ENCODE results near the gene RAP1B.
"Not testable (repeated sequence)": the region's sequence is repeated elsewhere in the genome, so short reads cannot be mapped to it uniquely, and the experiment has no call there.

RAP1B gene

GRCh38 chr12:68636268-68636667 is 25.6 kb downstream of the RAP1B start:
- H3K27me3 Mint-ChIP-seq = no peaks in the 10 kb centered on the region
- H3K4me1 Mint-ChIP-seq (ENCODE audit: low read depth) = peaks cover 91% of the 10 kb centered on the region
- peak overlapping the region; percentile 72 for H3K27ac Mint-ChIP-seq
- peak overlapping the region; percentile 23 for H3K4me3 Mint-ChIP-seq
- no peaks in the 10 kb centered on the region for H3K9me3 Mint-ChIP-seq (ENCODE audit: low read depth)
- H3K36me3 Mint-ChIP-seq = peaks cover 3% of the 10 kb centered on the region

DNA sequence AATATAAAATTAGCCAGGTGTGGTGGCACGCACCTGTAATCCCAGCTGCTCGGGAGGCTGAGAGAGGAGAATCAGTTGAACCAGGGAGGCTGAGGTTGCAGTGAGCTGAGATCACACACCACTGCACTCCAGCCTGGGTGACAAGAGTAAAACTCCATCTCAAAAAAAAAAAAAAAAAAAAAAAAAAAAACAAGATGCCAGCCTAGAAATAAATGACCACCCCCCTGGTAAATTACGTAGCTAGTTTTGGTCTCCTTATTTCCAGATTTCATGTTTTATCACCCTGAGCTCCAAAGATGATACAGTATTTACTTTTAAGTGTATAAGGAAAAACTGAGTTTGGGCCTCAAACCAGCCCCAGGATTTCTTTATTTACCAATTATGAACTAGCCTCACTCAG is 26.7 kb downstream of the RAP1B start:
- H3K4me3 Mint-ChIP-seq = peak overlapping the region; percentile 64
- peak overlapping the region; percentile 82 for H3K27ac Mint-ChIP-seq
- H3K9me3 Mint-ChIP-seq (ENCODE audit: low read depth); H3K36me3 Mint-ChIP-seq; H3K27me3 Mint-ChIP-seq: not testable (repeated sequence)
- peaks cover 95% of the 10 kb centered on the region for H3K4me1 Mint-ChIP-seq (ENCODE audit: low read depth)

DNA sequence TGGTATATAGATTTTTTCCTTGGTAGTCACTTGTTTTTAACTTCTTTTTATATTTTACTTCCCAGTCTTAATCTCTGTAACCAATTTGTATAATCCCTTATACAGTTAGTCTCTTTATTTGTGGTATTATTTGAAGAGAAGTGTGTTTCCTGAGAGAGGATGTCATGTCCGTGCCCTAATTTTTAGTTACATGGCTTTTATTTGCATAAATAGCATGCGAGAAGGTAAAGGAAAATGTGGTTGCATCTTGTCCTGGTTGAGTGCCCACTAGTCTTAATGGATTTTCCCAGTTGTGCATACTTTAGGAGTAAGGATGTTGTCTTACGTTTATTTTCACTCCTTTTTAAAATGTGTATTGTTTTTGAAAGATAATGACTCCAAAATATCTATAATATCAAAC is 27.5 kb downstream of the RAP1B start:
- H3K4me1 Mint-ChIP-seq (ENCODE audit: low read depth) = peaks cover 95% of the 10 kb centered on the region
- no peaks in the 10 kb centered on the region for H3K27me3 Mint-ChIP-seq
- peak overlapping the region; percentile 64 for H3K4me3 Mint-ChIP-seq
- no peaks in the 10 kb centered on the region for H3K9me3 Mint-ChIP-seq (ENCODE audit: low read depth)
- H3K36me3 Mint-ChIP-seq = peaks cover 5% of the 10 kb centered on the region
- H3K27ac Mint-ChIP-seq = peak overlapping the region; percentile 82

- H3K4me1 Mint-ChIP-seq (ENCODE audit: low read depth) = peaks cover 92% of the 10 kb centered on the region
- H3K36me3 Mint-ChIP-seq = peaks cover 6% of the 10 kb centered on the region
- no peaks in the 10 kb centered on the region for H3K9me3 Mint-ChIP-seq (ENCODE audit: low read depth)
- peak overlapping the region; percentile 55 for H3K4me3 Mint-ChIP-seq
- H3K27ac Mint-ChIP-seq = peak overlapping the region; percentile 74
- no peaks in the 10 kb centered on the region for H3K27me3 Mint-ChIP-seq
These were observed 28.2 kb downstream of the RAP1B start for GRCh38 chr12:68638721-68639395.

DNA sequence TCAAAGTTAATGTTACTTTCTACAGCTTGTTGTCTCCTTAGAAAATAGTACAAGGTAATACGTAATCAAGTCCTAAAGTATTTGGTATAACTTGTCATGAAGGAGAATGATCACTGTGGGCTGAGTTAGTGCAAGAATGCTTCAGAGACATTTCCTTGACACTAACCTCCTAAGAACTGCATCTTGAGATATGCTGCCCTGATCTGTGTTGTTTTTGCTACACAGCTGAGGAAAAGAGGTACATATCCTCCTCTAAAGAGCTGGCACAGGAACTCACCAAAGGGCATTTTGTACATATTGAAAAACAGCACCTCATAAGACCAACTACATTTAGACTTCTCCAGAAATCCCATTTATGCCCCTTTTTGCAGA is 28.7 kb downstream of the RAP1B start:
- Mint-ChIP-seq H3K4me1 (ENCODE audit: low read depth) (peaks cover 91% of the 10 kb centered on the region), H3K4me3 (peak overlapping the region; percentile 55), H3K9me3 (ENCODE audit: low read depth) (no peaks in the 10 kb centered on the region), H3K27me3 (no peaks in the 10 kb centered on the region), H3K36me3 (peaks cover 8% of the 10 kb centered on the region), H3K27ac (peak overlapping the region; percentile 74)

- Mint-ChIP-seq H3K27ac (peak overlapping the region; percentile 74), H3K9me3 (ENCODE audit: low read depth) (no peaks in the 10 kb centered on the region), H3K4me1 (ENCODE audit: low read depth) (peaks cover 90% of the 10 kb centered on the region), H3K4me3 (peak overlapping the region; percentile 55), H3K27me3 (no peaks in the 10 kb centered on the region), H3K36me3 (peaks cover 10% of the 10 kb centered on the region)
These were observed 30.4 kb downstream of the RAP1B start for GRCh38 chr12:68641138-68641537.

- no peaks in the 10 kb centered on the region for H3K27me3 Mint-ChIP-seq
- peaks cover 78% of the 10 kb centered on the region for H3K4me1 Mint-ChIP-seq (ENCODE audit: low read depth)
- peak overlapping the region; percentile 68 for H3K27ac Mint-ChIP-seq
- no peak overlapping the region for H3K4me3 Mint-ChIP-seq
- H3K36me3 Mint-ChIP-seq = peaks cover 18% of the 10 kb centered on the region
- H3K9me3 Mint-ChIP-seq (ENCODE audit: low read depth) = no peaks in the 10 kb centered on the region
These were observed 35.8 kb downstream of the RAP1B start for GRCh38 chr12:68646484-68646883.

GRCh38 chr12:68647507-68647906 is 36.8 kb downstream of the RAP1B start:
- H3K9me3 Mint-ChIP-seq (ENCODE audit: low read depth) = no peaks in the 10 kb centered on the region

DNA sequence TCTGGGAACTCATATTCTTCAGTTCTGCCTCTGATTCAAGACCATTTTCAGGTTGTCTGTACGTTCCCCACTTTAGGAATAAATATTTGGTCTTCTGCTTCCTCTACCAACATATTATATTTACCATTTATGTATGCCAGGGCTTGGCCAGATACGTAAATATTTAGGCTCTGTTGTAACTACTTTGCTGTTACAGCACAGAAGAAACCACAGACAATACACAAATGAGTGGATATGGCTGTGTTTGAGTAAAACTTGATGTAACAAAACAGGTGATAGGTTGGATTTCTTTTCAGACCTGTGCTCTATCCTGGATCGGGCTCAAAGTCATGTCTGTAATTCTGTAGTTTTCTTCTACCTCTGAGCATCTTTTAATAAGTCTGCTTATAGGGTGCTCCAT is 37.5 kb downstream of the RAP1B start:
- peak overlapping the region; percentile 90 for H3K27ac Mint-ChIP-seq
- peaks cover 16% of the 10 kb centered on the region for H3K36me3 Mint-ChIP-seq
- no peak overlapping the region for H3K4me3 Mint-ChIP-seq
- H3K4me1 Mint-ChIP-seq (ENCODE audit: low read depth) = peaks cover 62% of the 10 kb centered on the region
- no peaks in the 10 kb centered on the region for H3K9me3 Mint-ChIP-seq (ENCODE audit: low read depth)
- no peaks in the 10 kb centered on the region for H3K27me3 Mint-ChIP-seq

More at GRCh38 chr12:68647507-68647906, 36.8 kb downstream of the RAP1B start:
- H3K27ac Mint-ChIP-seq = peak overlapping the region; percentile 90
- peaks cover 68% of the 10 kb centered on the region for H3K4me1 Mint-ChIP-seq (ENCODE audit: low read depth)
- no peaks in the 10 kb centered on the region for H3K27me3 Mint-ChIP-seq
- H3K36me3 Mint-ChIP-seq = peaks cover 16% of the 10 kb centered on the region
- H3K4me3 Mint-ChIP-seq = no peak overlapping the region

DNA sequence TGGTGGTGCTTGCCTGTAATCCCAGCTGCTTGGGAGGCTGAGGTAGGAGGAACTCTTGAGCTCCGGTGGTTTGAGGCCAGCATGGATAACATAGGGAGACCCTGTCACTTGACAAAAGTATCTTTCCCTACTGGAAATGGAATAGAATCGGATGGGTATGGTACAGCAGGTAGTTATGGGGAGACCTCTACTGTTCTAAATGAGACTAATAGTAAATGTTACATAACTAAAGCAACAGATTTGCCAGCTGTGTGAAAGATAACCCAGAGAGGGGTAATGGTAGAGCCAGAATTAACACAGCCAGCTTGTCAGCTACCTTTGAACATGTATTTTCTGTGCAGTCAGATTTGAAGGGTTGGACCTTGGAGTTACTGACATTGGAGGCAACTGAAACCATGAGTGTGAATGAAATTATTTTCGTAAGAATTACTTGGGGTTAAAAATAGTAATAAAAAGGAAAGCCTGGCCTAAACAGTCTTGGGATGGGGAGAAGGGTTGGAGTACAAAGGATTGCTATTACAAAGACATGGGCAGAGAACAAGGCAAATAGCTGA is 54.4 kb downstream of the RAP1B start:
- Mint-ChIP-seq H3K36me3 (peaks cover 6% of the 10 kb centered on the region), H3K27me3 (no peaks in the 10 kb centered on the region), H3K9me3 (ENCODE audit: low read depth) (no peaks in the 10 kb centered on the region), H3K4me3 (no peak overlapping the region), H3K4me1 (ENCODE audit: low read depth) (peaks cover 47% of the 10 kb centered on the region), H3K27ac (peak overlapping the region; percentile 47)

- peaks cover 50% of the 10 kb centered on the region for H3K4me1 Mint-ChIP-seq (ENCODE audit: low read depth)
- H3K4me3 Mint-ChIP-seq = no peak overlapping the region
- peaks cover 4% of the 10 kb centered on the region for H3K36me3 Mint-ChIP-seq
- H3K27me3 Mint-ChIP-seq = no peaks in the 10 kb centered on the region
- no peaks in the 10 kb centered on the region for H3K9me3 Mint-ChIP-seq (ENCODE audit: low read depth)
- peak overlapping the region; percentile 94 for H3K27ac Mint-ChIP-seq
These were observed 56.6 kb downstream of the RAP1B start for GRCh38 chr12:68667291-68667690.

DNA sequence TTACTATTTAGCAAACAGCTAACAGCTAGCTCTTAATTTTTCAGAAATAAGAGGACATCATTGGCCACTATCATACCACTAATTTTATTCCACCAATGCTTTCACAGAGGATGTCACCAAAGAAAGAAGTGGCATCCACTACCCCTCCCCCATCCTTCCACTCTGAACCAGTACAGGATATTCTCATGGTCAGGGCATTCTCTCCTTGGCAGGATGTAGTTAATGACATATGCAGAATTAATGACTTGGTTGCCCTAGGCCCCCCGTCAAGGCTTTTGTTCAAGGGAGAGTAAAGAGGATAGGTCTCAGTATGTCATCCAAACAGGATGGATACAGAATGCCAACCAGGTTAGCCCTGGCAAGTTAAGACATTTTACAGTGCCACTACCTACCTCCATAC is 57.2 kb downstream of the RAP1B start:
- Mint-ChIP-seq H3K27me3 (no peaks in the 10 kb centered on the region), H3K4me1 (ENCODE audit: low read depth) (peaks cover 52% of the 10 kb centered on the region), H3K9me3 (ENCODE audit: low read depth) (no peaks in the 10 kb centered on the region), H3K4me3 (no peak overlapping the region), H3K36me3 (peaks cover 2% of the 10 kb centered on the region), H3K27ac (peak overlapping the region; percentile 94)

DNA sequence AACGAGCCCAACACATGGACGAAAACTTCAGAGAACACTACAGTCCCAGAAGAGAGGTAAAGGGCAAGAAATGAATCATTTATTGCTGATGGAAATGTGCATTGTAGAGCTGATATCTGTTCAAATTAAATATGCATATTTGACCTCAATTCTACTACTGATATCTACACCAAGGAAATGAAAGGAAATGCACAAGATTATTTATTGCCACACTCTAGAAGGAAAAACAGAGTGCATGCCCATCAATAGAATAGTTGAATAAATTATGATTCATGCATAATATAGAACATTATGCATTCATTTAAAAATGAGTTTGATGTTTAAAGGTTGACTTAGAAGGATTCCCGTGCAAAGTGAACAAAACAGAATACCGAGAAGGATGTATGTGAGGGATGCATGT is 60.5 kb downstream of the RAP1B start:
- peaks cover 62% of the 10 kb centered on the region for H3K4me1 Mint-ChIP-seq (ENCODE audit: low read depth)
- H3K36me3 Mint-ChIP-seq = peaks cover 2% of the 10 kb centered on the region
- peak overlapping the region; percentile 67 for H3K27ac Mint-ChIP-seq
- H3K4me3 Mint-ChIP-seq = no peak overlapping the region
- no peaks in the 10 kb centered on the region for H3K27me3 Mint-ChIP-seq
- no peaks in the 10 kb centered on the region for H3K9me3 Mint-ChIP-seq (ENCODE audit: low read depth)

GRCh38 chr12:68673788-68674187 is 63.1 kb downstream of the RAP1B start:
- H3K4me3 Mint-ChIP-seq = peak overlapping the region; percentile 25
- H3K9me3 Mint-ChIP-seq (ENCODE audit: low read depth) = no peaks in the 10 kb centered on the region
- H3K27me3 Mint-ChIP-seq = no peaks in the 10 kb centered on the region
- H3K27ac Mint-ChIP-seq = peak overlapping the region; percentile 78
- peaks cover 46% of the 10 kb centered on the region for H3K4me1 Mint-ChIP-seq (ENCODE audit: low read depth)
- H3K36me3 Mint-ChIP-seq = peaks cover under 1% of the 10 kb centered on the region

GRCh38 chr12:68674376-68674775 is 63.7 kb downstream of the RAP1B start:
- Mint-ChIP-seq H3K4me3 (peak overlapping the region; percentile 14), H3K27ac (peak overlapping the region; percentile 78), H3K27me3 (no peaks in the 10 kb centered on the region), H3K9me3 (ENCODE audit: low read depth) (no peaks in the 10 kb centered on the region), H3K36me3 (peaks cover 3% of the 10 kb centered on the region), H3K4me1 (ENCODE audit: low read depth) (peaks cover 51% of the 10 kb centered on the region)
